HG03457 (cell line): ENCODE data around the gene RSU1.

Experiments
- ATAC-seq: cut with Tn5 transposase; IDR thresholded peaks from one replicate; pipeline ENCODE4 v1.9.1; 2021; ENCODE audit warnings: moderate number of reproducible peaks; ENCODE audit not compliant: unreplicated experiment

Gene RSU1

GRCh38 chr10:16611037-16611436, 206.2 kb downstream of the RSU1 start:
- ATAC-seq: no peak

GRCh38 chr10:16609211-16609610, 208.0 kb downstream of the RSU1 start:
- no peak for ATAC-seq

- no peak for ATAC-seq
These were observed 210.3 kb downstream of the RSU1 start for GRCh38 chr10:16606923-16607322.

GRCh38 chr10:16606421-16606820, 210.8 kb downstream of the RSU1 start:
- ATAC-seq: no peak

GRCh38 chr10:16603308-16603707, 213.9 kb downstream of the RSU1 start:
- ATAC-seq: no peak

- ATAC-seq: no peak
These were observed 215.0 kb downstream of the RSU1 start for GRCh38 chr10:16602104-16602775.

- no peak for ATAC-seq
These were observed 217.6 kb downstream of the RSU1 start for GRCh38 chr10:16599662-16600061.

- no peak for ATAC-seq
These were observed 219.6 kb downstream of the RSU1 start for GRCh38 chr10:16597656-16598055.

- ATAC-seq: no peak
These were observed 224.8 kb downstream of the RSU1 start for GRCh38 chr10:16592378-16592777.

- ATAC-seq: peak; percentile 99
These were observed 230.7 kb downstream of the RSU1 start for GRCh38 chr10:16586358-16587138.

- no peak for ATAC-seq
These were observed 232.1 kb downstream of the RSU1 start for GRCh38 chr10:16585103-16585502.

GRCh38 chr10:16583382-16583781, 233.8 kb downstream of the RSU1 start:
- no peak for ATAC-seq

- no peak for ATAC-seq
These were observed 236.0 kb downstream of the RSU1 start for GRCh38 chr10:16581202-16581601.

GRCh38 chr10:16570731-16571130, 246.5 kb downstream of the RSU1 start:
- ATAC-seq: peak; percentile 95

GRCh38 chr10:16566202-16566805, 250.9 kb downstream of the RSU1 start:
- ATAC-seq: no peak

- no peak for ATAC-seq
These were observed 251.6 kb downstream of the RSU1 start for GRCh38 chr10:16565604-16566003.

GRCh38 chr10:16562891-16563290, 254.3 kb downstream of the RSU1 start:
- ATAC-seq: no peak

GRCh38 chr10:16559236-16559773, 257.9 kb downstream of the RSU1 start:
- no peak for ATAC-seq

GRCh38 chr10:16547973-16548372, 269.3 kb downstream of the RSU1 start:
- no peak for ATAC-seq

- no peak for ATAC-seq
These were observed 272.0 kb downstream of the RSU1 start for GRCh38 chr10:16545116-16545736.

- no peak for ATAC-seq
These were observed 272.6 kb downstream of the RSU1 start for GRCh38 chr10:16544591-16544990.
